Fibroblast of the aortic adventitia (primary cell): ENCODE measurements around the gene SPEM3. TPM values are rescaled to one million over a fixed set of nuclear protein-coding genes. Genes with fewer than 3 reads are reported as not detected.

Experiments
- DNase-seq: peaks from one replicate; pipeline ENCODE4 v3.0.0-alpha.2; 2010; ENCODE audit warnings: low read depth
- H3K4me3 ChIP-seq: 2 replicates; pipeline ENCODE4 v1.5.1; 2011; ENCODE audit warnings: low read depth, mild to moderate bottlenecking, control low read depth, low read length, moderate library complexity
- total RNA-seq: library from RNA; depleted of rRNA; stranded (reverse); fragments of >200 nt; gene quantifications from 2 replicates; pipeline ENCODE4 v1.2.3, GENCODE V29; 2012; ENCODE audit warnings: low replicate concordance
- TF ChIP-seq, protein P1 (sequence below): IDR thresholded peaks from 2 replicates; pipeline ENCODE4 v1.5.1; 2011; ENCODE audit warnings: mild to moderate bottlenecking, low read length, control low read depth, inconsistent platforms; ENCODE audit not compliant: insufficient read depth

The SPEM3 gene
- total RNA-seq, 1 donor = not detected

DNA sequence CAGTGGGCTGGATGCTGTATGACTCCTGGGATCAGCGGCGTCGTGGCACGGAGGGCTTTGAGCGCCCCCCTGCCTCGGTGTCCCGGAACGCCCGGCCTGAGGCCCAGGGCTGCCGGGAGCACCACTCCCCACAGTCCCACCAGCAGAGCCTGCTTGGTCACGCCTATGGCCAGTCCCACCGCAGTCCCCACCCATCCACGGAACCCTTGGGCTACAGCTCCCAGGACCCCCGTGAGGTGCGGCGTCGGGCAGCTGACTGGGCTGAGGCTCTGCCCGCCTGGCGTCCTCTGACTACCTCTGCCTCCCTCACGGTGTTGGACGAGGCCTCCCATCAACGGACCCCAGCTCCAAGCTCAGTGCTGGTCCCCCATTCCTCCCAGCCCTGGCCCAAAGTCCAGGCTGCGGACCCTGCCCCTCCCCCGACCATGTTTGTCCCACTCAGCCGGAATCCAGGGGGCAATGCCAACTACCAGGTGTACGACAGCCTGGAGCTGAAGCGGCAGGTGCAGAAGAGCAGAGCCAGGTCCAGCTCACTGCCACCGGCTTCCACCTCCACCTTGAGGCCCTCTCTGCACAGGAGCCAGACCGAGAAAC, 1.7 kb upstream of the SPEM3 start:
- H3K4me3 ChIP-seq = no peak overlapping the region
- TF ChIP-seq, protein P1, sequence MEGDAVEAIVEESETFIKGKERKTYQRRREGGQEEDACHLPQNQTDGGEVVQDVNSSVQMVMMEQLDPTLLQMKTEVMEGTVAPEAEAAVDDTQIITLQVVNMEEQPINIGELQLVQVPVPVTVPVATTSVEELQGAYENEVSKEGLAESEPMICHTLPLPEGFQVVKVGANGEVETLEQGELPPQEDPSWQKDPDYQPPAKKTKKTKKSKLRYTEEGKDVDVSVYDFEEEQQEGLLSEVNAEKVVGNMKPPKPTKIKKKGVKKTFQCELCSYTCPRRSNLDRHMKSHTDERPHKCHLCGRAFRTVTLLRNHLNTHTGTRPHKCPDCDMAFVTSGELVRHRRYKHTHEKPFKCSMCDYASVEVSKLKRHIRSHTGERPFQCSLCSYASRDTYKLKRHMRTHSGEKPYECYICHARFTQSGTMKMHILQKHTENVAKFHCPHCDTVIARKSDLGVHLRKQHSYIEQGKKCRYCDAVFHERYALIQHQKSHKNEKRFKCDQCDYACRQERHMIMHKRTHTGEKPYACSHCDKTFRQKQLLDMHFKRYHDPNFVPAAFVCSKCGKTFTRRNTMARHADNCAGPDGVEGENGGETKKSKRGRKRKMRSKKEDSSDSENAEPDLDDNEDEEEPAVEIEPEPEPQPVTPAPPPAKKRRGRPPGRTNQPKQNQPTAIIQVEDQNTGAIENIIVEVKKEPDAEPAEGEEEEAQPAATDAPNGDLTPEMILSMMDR = no peak
- DNase-seq = no peak

DNA sequence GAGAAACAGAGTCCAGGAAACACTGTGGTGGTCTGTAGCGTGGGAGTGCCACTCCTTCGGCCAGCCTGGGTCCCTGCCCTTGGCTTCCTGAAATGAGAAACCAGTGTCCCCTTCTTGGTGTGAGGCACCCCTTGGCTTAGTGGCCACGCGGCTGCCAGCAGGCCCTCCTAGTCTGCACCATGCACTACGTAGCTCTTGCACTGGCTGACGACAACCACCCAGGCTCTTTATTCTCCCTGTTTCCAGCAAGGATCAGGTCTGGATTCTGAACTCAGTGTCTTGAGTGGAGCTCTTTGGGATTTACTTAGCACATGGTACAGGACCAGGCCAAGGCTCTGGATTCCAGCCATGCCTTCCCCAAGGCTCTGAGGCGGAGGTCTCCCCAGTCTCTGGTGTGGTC, 1.1 kb upstream of the SPEM3 start:
- TF ChIP-seq, protein P1 = no peak

DNA sequence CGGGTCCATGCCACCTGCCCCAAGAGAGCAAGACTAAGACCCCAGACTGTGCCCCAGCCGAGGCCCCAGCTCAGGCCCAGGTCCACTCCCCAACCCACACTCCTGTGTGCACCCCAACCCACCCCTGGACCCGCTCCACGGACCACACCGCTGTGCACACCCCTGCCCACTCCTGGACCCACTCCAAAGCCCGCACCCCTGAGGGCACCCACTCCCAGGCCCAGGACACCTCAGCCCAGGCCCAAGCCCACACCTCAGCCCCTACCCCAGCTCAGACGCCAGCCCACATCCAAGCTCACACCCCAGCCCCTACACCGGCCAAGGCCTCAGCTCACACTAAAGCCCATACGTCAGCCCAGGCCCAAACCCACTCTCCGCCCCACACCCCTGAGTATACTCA, 1.1 kb downstream of the SPEM3 start:
- DNase-seq = no peak
- TF ChIP-seq, protein P1 = no peak
- no peak overlapping the region for H3K4me3 ChIP-seq

More for the DNA sequence above, 1.1 kb upstream of the SPEM3 start:
- DNase-seq = no peak
- H3K4me3 ChIP-seq = no peak overlapping the region

DNA sequence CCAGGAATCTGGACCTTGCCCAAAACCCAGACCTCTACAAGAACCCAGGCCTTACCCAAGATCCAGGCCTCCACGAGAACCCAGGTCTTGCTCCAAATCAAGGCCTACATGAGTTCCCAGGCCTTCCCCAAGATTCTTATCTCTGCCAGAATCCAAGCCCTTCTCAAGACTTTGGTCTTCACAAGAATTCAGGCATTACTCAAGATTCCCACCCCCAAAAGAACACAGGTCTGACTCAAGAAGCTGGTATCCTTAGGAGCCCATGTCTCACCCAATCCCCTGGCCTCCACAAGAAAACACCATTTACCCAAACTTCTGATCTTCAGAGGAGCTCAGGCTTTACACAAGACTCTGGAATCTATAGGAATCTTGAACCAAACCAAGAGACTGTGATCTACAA, 2.6 kb downstream of the SPEM3 start:
- no peak overlapping the region for H3K4me3 ChIP-seq
- TF ChIP-seq, protein P1 = no peak
- DNase-seq = no peak

DNA sequence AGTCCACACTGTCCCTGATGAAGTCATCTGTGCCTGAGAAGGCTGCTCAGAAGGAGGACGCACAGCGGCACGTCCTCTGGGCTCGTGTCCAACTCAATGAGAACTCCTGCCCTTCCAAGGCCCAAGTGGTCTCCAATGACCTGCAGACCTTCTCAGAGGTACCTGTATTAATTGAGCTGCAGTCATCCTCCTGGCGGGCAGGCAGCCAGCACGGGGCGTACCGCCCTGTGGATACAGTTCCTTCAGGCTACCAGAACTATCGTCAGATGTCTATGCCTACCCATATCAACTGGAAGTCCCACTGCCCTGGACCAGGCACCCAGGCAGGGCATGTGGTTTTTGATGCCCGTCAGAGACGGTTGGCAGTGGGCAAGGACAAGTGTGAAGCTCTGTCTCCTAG, 3.6 kb downstream of the SPEM3 start:
- no peak for DNase-seq
- H3K4me3 ChIP-seq = no peak overlapping the region
- TF ChIP-seq, protein P1 = no peak

DNA sequence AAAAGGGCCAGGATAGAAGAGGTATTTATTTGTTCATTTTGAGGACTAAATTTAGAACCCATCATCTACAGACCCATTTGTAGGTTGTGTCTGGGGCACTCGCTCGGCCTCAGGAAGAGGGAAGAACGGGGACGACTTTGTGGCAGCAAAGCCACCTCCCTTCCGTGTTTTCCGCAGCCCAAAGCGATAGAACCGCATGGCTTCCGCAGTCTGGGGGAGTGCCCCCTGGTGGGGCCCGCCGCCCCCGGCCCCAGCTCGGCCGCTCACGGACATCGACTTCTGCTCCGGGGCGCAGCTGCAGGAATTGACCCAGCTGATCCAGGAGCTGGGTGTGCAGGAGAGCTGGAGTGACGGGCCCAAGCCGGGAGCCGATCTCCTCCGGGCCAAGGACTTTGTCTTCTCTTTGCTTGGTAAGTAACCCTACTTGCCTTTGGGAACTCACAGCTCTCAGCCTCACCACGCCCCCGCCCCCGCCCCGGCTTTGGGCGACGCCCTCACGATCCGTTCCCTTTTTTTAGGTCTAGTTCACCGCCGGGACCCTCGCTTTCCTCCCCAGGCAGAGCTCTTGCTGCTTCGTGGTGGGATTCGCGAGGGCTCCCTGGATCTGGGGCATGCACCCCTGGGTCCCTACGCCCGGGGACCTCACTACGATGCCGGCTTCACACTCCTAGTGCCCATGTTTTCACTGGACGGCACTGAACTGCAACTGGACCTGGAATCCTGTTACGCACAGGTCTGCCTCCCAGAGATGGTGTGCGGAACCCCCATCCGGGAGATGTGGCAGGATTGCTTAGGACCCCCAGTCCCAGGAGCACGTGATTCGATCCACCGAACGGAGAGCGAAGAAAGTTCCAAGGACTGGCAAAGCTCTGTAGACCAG, 7.3 kb downstream of the SPEM3 start:
- no peak for DNase-seq
- TF ChIP-seq, protein P1 = no peak
- H3K4me3 ChIP-seq = peak overlapping the region; percentile 38
